SU-DHL-6 (cell line): Measurements from ENCODE around the gene ADNP2.

Experiments used
- EZH2phosphoT487 ChIP-seq: fragments of 200-600 bp; sonication (generic), shearing (Covaris generic); conservative IDR thresholded peaks from 2 replicates; pipeline ENCODE4 v1.6.1; 2018; ENCODE audit warnings: mild to moderate bottlenecking, antibody characterized with exemption, low read length, moderate library complexity, mixed read lengths
- TF ChIP-seq, protein P1 (sequence below): fragments of 200-600 bp; sonication (generic); IDR thresholded peaks from one replicate; pipeline ENCODE4 v1.5.1; 2017; ENCODE audit warnings: antibody characterized with exemption, mild to moderate bottlenecking, low read length, moderate library complexity; ENCODE audit not compliant: insufficient read depth, poor library complexity, severe bottlenecking

DNA sequence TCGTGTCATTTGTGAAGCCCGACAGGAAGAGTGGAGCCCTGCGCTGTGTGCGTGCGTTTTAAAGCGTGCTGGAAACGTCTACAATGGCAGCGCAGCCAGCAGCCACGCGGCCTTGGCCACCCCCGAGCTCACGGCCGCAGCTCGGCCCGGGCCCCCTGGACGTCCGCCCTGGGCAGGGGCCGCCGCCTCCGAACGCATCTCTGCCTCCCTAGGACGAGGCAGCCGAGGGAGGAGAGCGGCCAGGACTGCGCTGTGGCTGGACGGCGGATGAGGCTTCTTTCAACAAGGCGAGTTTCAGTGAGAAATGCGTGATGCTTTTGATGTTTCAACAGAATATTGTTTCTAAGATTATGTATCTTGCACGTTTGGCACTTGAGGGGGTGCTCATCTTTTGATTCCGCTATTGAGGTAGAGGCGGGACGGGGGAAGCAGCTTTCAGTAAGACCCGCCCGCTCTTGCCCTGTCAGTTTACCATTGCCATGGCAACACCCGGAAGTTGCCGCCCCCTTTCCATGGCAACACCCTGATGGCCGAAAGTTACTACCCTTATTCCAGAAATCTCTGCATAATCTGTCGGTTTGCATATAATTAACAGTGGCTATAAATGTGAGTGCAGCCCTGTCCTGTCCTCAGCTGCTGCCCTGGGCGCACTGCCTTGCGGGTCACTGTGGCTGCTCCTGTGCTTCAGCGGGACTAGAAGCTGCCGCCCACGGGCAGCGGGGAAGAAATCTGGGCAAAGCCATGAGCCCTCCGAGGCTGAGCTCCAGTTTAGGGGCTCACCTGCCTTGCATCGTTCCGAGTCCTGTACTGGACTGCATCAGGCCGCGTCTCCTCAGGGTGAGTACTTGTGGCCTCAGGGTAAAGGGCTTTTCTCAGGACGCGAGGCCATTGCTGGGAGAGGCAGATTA lies 38.6 kb downstream of the ADNP2 start:
- TF ChIP-seq, protein P1, sequence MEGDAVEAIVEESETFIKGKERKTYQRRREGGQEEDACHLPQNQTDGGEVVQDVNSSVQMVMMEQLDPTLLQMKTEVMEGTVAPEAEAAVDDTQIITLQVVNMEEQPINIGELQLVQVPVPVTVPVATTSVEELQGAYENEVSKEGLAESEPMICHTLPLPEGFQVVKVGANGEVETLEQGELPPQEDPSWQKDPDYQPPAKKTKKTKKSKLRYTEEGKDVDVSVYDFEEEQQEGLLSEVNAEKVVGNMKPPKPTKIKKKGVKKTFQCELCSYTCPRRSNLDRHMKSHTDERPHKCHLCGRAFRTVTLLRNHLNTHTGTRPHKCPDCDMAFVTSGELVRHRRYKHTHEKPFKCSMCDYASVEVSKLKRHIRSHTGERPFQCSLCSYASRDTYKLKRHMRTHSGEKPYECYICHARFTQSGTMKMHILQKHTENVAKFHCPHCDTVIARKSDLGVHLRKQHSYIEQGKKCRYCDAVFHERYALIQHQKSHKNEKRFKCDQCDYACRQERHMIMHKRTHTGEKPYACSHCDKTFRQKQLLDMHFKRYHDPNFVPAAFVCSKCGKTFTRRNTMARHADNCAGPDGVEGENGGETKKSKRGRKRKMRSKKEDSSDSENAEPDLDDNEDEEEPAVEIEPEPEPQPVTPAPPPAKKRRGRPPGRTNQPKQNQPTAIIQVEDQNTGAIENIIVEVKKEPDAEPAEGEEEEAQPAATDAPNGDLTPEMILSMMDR, result no peak
- TF ChIP-seq EZH2phosphoT487, result no peak
